Measurements from ENCODE around the gene RPL28.

The RPL28 gene

DNA sequence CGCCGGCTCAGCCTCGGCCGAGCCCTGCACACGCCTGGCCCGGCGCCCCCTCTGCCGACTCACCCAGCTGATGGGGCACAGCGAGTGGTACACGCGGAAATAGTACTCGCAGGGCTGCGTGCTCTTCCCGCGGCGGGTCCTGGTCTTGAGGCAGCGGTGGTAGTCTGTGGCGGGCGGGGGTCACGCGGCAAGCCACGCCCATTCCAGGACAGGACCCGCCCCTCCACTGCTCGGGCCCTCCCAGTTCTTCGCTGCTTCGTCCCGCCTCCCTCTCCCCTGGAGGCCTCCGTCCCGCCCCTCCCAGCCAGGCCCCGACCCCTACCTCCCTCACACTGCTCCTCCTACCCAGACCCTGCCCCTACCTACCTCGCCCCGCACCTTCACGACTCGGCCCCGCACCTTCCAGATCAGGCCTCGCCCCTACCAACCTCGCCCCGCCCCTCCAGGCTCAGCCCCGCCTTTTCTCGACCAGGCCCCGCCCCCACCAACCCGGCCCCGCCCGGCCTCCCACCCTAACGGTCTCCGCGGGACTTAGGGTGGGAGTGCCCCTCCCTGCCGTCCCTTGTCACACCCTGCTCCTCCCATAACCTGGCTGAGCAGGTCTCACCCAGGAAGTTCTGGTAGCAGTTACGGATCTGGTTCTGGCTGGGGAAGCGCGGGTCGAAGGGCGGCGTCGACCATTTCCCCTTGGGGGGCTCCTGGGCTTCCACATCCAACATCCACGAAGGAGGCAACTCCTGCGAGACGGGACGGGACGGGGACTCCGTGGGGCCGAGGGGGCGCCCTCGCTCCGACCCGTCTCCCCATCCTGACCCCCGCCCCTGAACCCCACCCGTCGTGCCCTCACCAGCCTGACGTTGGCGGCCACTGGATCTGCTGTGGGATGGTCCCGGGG, 31.7 kb upstream of the RPL28 start:
- no peak for DNase-seq

- no peak for DNase-seq
Observed at GRCh38 chr19:55354698-55355212, 31.0 kb upstream of the RPL28 start, which contains the start of gene COX6B2. Gene COX6B2, minus strand, starts transcription at chr19:55354719. Its CDS starts 198 bp downstream, at chr19:55354521.

DNA sequence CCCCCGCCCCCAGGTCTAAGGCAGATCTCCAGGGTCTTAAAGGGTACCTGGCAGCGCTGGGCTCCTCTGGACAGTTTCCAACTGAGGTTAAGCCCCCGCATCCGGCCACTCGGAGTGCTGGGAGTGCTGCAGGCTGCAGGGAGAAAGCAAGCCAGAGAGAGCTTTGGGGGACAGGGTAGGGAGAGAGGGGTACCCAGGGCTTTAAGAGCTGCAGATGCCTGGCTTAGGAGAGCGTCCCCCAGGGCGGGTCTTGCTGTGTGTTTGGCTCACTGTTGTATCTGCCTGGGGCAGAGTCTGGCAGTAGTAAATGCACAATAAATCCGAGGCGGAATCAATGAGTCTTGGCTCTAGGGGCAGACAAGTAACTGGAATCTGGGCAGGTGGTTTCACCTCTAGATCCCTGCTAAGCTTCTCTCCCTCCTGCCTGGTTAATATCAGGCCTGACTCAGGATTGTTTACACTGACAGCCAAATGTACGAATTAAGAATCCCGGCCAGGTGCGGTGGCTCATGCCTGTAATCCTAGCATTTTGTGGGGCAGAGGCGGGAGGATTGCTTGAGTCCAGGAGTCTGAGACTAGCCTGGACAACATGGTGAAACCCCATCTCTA, 30.4 kb upstream of the RPL28 start:
- no peak for DNase-seq

DNA sequence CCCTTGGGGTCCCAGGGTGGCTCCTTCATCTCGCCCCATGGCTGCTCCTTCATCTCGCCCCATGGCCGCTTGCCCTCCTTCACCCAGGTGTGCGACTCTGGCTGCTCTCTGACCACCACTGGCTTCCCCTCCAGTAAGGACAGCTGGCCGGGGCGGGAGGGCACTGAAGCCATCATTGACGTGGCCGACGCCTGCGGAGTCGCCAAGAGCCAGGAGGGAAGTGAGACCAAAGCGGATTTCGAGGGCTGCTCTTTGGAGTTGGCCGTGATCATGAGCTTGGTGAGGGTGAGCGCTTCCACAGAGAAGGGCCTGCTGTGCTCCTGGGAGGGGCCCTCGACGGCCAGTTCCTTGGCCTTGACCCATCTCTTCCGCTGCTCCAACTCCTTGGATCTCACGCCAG, 27.2 kb upstream of the RPL28 start:
- DNase-seq, result no peak

GRCh38 chr19:55358943-55359908, 26.5 kb upstream of the RPL28 start:
- no peak for DNase-seq

DNA sequence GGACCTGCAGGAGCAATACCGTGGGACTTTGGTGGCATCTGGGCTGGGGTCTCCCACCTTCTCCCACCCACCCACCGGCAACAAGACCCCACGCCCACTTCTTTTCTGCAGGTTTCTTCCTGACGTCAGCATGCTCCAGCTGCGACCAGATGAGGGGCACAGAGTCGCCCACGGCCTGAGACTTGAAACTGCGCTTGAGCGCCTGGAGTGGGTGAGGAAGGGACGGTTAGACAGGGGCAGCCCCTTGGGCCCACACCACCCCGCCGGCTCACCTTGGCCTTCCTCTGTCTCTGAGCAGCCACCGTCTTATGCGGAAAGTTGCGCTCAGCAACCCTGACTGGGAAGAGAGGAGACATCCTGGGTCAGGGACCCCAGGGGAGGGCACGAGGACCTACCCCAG, 24.8 kb upstream of the RPL28 start:
- no peak for DNase-seq

- no peak for DNase-seq
Observed at GRCh38 chr19:55362174-55362989, 23.4 kb upstream of the RPL28 start.

DNA sequence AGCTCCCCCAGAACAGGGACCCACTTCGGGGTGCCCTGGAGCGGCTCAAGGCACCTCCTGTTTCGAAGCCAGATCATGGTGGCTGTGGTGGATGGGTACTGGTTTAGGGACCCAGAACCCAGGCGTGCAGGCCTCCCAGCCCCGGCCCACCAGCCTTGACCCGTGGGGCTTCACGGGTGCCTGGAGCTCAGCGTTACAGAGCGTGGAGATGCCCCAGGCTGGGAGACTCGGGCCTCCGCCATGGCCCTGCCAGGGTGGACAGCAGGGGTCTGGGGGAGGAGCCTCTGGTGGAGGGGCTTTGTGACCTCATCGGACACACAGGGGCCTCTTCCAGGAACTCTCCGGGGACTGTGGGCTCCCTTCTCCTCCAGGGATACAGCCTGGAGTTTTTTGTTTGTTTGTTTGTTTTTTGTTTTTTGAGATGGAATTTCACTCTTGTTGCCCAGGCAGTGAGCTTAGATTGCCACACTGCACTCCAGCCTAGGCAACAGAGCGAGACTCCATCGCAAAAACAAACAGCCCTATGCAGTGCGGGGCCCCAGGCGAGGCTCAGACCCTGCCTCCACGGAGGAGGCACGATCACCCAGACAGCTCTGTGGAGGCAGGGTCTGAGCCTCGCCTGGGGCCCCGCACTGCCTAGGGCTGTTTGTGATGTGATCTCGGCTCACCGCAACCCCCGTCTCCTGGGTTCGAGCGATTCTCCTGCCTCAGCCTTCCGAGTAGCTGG, 22.6 kb upstream of the RPL28 start, which contains the start of gene GARIN5B:
Gene GARIN5B, minus strand, starts transcription at position 271 of the 727 bp plus-strand sequence. Its CDS starts 194 bp downstream, at position 77.
- no peak for DNase-seq

- DNase-seq, result no peak
Observed at GRCh38 chr19:55365245-55365644, 20.5 kb upstream of the RPL28 start.

- DNase-seq, result no peak
Observed at GRCh38 chr19:55365964-55366363, 19.8 kb upstream of the RPL28 start.

- no peak for DNase-seq
Observed at GRCh38 chr19:55366790-55367189, 18.9 kb upstream of the RPL28 start.

DNA sequence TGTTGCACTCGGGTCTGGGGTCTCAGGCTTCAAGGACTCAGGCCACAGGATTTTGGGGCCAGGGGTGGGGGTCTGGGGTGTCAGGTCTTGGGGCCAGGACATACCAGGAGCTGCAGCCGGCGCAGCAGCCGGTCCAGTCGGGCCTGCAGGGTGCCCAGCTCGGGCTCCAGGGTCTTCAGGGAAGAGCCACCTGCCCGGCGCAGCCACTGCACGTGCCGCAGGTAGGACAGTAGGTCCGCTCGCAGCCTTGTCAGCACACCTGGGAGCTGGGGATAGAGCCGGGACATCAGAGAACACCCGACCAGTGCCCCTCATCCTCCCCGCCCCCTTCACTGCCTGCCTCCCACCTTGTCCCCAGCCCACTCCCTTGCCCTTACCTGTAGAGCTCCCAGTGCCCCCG, 17.6 kb upstream of the RPL28 start:
- DNase-seq, result no peak

DNA sequence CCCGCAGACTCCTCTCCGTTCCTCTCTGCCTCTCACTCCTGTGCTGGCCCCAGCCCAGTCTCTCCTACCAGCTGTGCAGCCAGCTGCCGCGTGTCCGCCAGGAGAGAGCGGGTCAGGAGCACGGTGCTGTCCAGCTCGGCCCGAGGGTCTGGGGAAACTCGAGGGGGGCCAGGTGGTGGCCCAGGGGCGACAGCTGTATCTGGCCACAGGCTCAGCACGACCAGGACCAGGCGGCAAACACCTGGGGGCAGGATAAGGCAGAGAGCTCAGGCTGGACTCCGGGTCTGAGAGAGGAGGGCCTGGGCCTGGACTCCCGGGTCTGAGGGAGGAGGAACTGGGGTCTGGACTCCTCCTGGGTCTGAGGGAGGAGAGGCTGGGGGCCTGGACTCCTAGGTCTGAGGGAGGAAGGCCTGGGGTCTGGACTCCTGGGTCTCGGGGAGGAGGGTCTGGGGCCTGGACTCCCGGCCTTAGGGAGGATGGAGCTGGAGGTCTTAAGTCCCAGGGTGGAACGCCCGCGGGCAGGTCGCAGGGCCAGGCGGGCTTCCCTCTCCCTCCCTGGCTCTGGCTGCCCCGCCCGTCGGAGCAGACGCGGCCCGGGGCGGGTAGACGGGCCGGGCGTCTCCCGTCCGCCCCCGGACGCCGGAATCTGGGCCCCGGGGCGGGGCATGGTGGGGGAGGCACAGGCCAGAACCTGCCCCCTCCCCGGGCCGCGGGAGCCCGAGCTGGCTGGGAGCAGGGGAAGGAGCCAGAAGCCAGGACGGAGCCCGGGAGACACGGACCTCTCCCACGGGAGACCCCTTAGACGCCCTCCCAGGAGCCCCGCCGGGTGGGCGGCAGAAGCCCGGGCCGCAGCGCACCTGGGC, 16.8 kb upstream of the RPL28 start:
- DNase-seq, result no peak

DNA sequence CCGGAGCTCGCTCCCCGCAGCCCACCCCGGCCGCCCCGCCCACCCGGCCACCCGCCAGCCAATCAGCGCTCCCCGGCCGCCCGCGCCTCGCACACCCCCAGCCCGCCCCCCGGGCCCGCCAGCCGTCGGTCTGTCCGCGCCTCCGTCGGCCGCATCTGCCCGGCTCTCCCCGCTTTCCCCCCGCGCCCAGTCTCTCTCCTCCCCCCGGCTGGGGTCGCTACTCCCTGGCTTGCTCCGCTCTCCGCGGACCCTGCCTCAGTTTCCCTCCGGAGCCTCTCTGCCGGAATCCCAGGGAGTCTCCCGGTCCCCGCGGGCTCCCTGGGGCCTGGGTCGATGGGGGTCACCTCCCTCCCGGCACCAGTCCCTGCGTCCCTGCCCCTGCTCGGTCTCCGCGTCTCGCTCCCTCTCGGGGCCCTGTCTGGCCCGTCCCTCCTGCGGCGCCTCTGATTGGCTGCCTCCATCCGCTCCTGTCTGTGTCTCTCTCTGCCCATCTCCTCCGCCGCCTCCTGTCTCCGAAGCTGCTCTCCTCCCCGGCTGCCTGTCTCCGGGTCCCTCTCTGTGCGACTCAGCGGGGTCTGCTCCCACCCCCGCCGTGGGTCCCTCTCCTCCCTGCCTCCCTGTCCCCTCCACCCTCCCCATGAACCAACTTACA, 16.0 kb upstream of the RPL28 start:
- no peak for DNase-seq

DNA sequence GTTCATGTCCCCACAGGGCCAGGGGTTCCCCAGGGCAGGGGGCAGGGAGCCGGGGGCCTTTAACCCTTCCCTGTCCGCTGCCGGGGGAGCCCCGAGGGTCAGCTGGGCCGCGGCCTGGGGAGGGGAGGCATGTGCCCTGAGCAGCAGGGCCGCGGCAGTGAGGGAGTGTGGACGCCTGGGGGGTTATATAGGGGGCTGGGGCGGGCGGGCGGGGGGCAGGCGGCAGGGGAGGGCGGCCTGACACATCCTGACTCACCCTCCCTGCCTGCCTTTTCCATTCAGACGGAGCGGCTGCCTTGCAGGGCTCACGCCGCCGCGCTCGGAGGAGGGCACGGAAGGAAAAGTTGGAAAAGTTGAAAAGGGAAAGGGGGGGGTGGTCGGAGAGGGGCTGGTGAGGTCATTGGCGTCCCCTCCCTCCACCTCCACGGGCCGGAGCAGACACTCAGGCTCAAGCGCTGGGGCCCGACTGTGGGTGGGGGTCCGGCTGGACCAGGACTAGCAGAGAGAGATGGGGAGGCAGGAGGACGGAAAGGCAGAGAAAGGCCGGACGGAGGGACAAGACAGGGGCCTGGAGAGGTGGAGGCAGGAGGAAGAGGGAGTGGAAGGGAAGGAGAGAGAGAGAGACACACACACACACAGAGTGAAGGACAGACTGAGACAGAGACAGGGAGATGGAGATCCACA, 15.3 kb upstream of the RPL28 start, which contains the start of gene IL11:
Gene IL11, minus strand, starts transcription at position 159 of the 684 bp plus-strand sequence. Its CDS starts 153 bp downstream, at position 6.
- no peak for DNase-seq

DNA sequence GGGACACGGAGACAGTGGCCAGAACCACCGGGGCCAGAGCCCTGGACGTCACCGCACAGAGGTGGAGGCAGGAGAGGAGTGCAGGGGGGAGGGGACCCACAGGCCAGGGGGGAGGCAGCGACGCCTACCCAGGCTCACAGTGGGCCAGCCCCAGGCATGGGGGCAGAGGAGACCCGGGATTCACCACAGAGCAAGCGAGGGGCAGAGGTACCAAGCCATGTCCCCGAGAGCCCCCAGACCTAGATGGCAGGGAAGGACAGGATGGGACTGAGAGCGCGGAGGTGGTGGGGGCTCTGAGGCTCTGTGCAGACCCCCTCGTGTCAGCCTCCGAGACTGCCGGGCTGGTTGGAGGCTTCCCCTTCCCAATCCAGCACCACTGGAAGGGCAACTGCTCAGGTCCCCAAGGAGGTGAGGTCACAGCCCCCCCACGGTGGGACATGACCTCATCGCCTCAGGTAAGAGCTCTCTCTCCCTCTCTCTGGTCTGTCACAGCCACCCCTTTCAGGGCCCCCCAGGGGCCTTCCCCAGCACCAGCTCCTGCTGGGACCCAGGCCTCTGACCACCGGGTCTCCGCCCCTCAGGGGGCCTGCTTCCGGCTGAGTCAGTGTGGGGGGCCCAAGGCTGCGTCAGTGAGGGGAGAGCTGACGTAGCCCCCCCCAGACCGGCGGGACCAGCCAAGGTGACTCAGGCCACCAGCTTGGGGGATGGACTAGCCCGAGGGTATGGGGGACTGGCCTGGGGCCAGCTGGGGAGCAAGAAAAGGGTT, 13.2 kb upstream of the RPL28 start:
- no peak for DNase-seq

- DNase-seq, result no peak
Observed at GRCh38 chr19:55373306-55373992, 12.3 kb upstream of the RPL28 start.
